Measurements from ENCODE around the gene LRRC40.

LRRC40 gene

DNA sequence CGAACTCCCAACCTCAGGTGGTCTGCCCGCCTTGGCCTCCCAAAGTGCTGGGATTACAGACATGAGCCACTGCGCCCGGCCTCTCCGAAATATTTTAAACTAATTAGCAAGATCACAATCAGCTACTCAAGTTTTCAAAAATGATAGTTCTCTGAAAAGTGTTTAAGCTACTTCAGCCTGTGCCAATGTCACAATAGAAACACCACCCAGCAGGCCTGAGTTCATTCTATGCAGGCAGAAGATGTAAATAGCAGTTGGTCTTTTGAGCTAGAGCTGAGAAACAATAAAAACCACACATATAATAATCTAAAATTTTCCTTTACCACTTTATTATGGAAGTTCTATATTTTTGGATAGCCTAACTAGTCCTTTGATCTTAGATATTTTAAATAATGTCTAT, 96.1 kb downstream of the LRRC40 start:
- no peak for DNase-seq

DNA sequence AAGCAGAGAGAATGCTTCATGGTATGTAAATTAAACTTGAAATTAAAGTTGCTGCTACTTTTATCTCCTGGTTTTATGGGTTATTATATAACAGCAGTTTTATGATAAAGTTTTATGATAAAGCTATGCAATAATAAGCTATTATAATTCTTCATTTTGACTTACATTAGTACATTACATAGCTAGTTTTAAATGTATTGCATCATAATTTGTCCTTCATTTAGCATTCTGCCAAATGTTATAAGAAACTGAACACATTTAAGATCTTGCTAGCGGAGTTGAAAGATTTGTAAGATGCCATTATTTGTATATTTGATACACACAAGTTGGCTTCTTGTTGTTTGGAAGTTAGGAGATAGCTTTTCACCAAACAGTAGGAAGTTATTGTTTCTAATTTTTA, 101.6 kb downstream of the LRRC40 start:
- DNase-seq: no peak

DNA sequence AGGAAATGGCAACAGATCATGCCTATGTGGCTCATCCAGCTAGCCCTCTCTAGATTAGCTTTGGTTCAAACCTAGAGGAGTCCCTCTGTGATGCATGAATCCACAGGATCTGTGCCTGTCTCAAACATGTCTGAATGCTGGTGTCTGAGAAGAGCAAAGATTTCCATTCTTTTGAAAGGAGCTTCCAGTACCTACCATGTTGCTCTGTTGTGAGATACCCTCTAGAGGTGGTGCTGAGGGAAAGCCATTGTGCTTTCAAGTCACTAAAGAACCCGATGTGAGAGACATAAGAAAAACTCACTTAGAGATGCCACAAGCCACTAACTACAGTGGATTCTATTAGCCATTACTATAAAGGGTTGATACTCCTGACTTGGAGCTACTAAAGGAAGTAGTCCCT, 103.6 kb downstream of the LRRC40 start:
- no peak for DNase-seq

DNA sequence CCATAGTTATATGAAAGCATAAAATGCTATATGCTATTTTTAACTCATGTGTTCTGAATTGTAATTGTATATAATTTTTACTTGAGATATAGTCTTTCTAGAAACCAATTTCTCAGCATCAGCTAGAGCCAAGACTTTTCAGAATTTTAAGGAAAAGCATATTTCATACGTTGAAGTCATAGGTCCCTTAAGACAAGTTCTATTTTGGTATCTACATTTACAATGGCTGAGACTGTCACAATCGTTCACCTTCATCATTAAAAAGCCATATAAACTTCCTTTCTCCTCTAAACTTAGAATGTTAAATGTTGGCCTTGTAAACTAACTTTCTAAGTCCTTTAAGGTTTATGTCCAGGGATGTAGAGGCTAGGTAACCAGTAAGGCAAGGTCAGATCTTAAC, 104.1 kb downstream of the LRRC40 start:
- DNase-seq: no peak
